EL (cell line): ENCODE results near the gene WEE2.
A peak's percentile ranks its signal among the peaks of the same experiment; 100 is the strongest.
"Not testable (repeated sequence)": the region's sequence is repeated elsewhere in the genome, so short reads cannot be mapped to it uniquely, and the experiment has no call there.

Source experiments
- DNase-seq: peaks from one replicate; pipeline ENCODE4 v3.0.0-alpha.2; 2016

WEE2 gene

DNA sequence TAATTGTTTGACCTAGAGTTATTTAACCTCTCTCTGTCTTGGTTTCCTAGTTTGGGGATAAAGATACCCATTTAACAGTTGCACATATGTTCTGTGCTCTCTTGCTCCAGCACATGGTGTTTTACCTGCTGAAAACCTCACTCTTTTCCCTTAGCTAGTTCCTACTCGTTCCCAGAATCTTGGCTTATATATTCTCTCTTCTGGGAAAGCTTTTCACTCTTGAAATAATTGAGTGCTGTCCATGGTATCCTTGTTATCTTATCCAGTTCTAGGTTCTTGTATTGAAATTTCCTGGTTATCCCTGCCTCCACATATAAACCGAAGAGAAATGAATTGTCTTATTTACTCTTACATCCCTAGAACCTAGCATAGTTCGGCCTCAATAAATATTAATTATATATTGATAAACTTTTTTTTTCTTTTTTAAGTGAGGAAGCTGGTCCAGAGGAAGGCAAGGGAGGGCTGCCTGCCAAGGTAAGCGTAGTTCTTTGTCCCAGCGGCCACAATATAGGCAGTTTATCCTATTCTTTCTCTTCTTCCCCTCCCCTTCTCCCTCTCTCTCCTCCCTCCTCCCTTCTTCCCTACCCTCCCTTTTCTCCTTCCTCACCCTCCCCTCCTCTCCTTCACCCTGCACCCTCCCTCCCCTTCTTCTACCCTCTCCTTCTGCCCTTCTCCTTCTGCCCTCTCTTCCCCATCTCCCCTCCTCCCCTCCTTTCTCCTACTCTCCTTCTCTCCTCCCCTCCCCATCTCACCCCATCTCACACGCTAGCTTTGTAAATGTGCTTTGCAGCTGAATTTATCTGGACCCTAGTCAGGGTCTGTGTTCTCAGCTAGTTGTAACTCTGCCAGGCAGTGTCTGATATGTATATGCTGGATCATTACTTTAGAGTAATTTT is 7.9 kb downstream of the WEE2 start:
- DNase-seq: no peak

DNA sequence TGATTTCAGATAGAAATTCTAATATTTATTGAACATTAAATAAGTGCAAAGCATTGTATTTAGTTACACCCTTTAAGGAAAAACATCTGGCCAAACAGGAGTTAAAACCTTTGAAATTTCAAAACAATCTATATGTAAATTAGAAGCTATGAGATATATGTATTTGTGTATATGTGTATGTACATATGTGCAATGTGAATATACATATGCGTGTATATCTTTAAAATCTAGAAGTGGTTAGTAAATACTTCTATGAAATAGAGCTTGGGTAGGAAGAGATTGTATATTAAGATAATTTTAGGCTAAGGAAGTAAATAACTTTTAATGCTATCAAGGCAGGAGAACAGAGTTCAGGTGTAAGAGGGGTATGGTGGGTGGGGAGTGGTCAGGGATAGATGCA is 9.3 kb downstream of the WEE2 start:
- no peak for DNase-seq

DNA sequence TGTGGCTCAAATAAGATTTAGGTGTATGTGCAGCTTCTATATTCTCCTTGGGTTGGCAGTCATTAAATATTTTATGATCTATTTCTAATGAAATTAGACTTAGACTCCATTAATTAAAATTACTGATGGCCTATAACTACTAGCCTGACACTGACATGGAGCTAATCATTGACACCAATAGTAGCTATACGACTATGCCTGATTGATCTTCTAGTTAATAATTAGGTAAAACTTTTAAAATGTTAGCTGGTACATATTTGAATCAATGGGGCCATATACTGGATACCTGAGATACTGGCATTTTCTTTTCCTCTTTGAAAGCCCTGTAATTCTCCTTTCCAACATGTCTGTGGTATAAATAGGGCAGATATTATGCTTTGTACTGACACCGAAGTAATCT is 14.4 kb downstream of the WEE2 start:
- DNase-seq: no peak

- no peak for DNase-seq
These were observed 20.9 kb downstream of the WEE2 start for GRCh38 chr7:141729020-141729419.

GRCh38 chr7:141731476-141732149 is 23.5 kb downstream of the WEE2 start:
- peak; percentile 3 for DNase-seq

GRCh38 chr7:141737118-141737835 is 29.1 kb downstream of the WEE2 start:
- DNase-seq: no peak

GRCh38 chr7:141737836-141738591 is 29.9 kb downstream of the WEE2 start, which contains the start of gene SSBP1:
Gene SSBP1 (plus strand): TSS chr7:141738358. CDS start chr7:141739167, 809 bp downstream.
- DNase-seq: peak; percentile 95

- DNase-seq: no peak
These were observed 30.4 kb downstream of the WEE2 start for GRCh38 chr7:141738592-141739013.

GRCh38 chr7:141739250-141739649 is 31.1 kb downstream of the WEE2 start:
- no peak for DNase-seq

- no peak for DNase-seq
These were observed 34.1 kb downstream of the WEE2 start for GRCh38 chr7:141742229-141742628.

DNA sequence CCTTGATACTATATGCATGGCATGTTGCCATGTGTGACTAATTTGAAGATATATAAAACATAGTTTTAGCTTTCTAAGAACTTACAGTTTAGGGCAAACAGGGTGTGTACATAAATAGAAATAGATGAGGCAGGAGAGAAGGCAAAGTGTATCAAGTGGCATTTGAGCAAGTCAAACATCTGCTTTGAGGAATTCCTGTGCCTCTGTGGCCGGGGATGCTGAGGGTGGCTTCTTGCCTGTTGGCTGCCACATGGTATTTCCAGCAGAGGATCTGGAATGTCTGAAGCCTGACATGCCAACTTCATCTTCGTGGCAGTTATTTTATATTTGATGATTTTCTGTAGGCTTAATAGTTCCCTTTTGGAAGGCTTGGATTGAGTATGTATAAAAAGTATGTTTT is 36.0 kb downstream of the WEE2 start:
- no peak for DNase-seq

DNA sequence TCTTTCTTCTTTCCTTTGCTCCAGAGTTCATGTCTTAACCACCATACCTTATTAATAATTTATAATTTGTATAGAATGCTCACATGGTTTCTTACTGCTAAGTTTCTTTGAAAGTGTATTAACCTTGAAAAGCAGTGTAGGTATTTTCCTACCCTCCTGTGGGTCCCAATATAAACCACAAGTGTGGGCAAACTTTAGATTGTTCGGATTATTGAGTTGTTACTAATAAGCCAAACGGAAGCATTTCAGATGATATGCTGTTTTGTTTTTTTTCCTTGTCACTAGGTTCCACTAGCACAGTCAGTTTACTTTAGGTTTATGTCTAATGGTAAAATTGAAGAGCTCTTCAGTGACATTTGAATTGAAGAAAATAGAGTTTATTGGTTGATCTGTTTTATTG is 40.2 kb downstream of the WEE2 start:
- DNase-seq: peak; percentile 15

GRCh38 chr7:141751904-141752303 is 43.8 kb downstream of the WEE2 start:
- peak; percentile 3 for DNase-seq

- DNase-seq: no peak
These were observed 44.5 kb downstream of the WEE2 start for GRCh38 chr7:141752634-141753033.

DNA sequence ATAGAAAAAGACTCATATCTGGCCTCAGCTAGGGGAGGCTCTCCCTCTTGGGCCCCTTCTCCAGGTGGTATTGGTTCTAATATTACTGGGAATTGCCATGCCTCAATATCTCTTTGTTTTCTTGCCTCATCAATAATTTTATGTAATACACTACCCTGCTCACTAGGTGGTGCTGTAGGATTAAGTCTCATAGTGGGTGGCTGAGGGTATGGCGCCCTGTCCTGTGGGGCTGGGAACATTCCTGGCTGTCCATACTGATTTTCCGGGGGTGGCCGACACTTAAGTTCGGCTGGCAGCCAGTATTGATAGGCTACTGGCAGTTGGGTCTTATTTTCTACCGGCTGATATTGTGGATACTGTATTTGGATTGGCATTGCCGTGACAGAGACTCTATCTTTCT is 46.8 kb downstream of the WEE2 start:
- DNase-seq: peak; percentile 32

- DNase-seq: no peak
These were observed 55.6 kb downstream of the WEE2 start, which contains the start of gene TAS2R3 for GRCh38 chr7:141763797-141764196. Gene TAS2R3 (plus strand): TSS chr7:141764097. CDS start chr7:141764159, 62 bp downstream.

DNA sequence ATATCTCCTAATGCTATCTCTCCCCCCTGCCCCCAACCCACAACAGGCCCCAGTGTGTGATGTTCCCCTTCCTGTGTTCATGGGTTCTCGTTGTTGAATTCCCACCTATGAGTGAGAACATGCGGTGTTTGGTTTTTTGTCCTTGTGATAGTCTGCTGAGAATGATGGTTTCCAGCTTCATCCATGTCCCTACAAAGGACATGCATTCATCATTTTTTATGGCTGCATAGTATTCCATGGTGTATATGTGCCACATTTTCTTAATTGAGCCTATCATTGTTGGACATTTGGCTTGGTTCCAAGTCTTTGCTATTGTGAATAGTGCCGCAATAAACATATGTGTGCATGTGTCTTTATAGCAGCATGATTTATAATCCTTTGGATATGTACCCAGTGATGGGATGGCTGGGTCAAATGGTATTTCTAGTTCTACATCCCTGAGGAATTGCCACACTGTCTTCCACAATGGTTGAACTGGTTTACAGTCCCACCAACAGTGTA is 62.0 kb downstream of the WEE2 start:
- not testable (repeated sequence) for DNase-seq

- no peak for DNase-seq
These were observed 68.2 kb downstream of the WEE2 start, which contains the start of gene TAS2R4 for GRCh38 chr7:141776374-141776773. Gene TAS2R4 (plus strand): TSS chr7:141776674. CDS start chr7:141778489, 1,815 bp downstream.
